ENCODE results near the gene TDRD7.
"Not testable (repeated sequence)": the region's sequence is repeated elsewhere in the genome, so short reads cannot be mapped to it uniquely, and the experiment has no call there.

Gene TDRD7

GRCh38 chr9:97427885-97428284, 16.0 kb downstream of the TDRD7 start:
- DNase-seq, result no peak

- no peak for DNase-seq
Measured at GRCh38 chr9:97430316-97431043, 18.6 kb downstream of the TDRD7 start.

- no peak for DNase-seq
Measured at GRCh38 chr9:97431044-97431441, 19.1 kb downstream of the TDRD7 start.

GRCh38 chr9:97431549-97432143, 19.8 kb downstream of the TDRD7 start:
- no peak for DNase-seq

- DNase-seq, result no peak
Measured at GRCh38 chr9:97437051-97437600, 25.2 kb downstream of the TDRD7 start.

- DNase-seq, result no peak
Measured at GRCh38 chr9:97438257-97438656, 26.4 kb downstream of the TDRD7 start.

GRCh38 chr9:97438666-97439065, 26.8 kb downstream of the TDRD7 start:
- no peak for DNase-seq

GRCh38 chr9:97440160-97440559, 28.3 kb downstream of the TDRD7 start:
- DNase-seq, result no peak

GRCh38 chr9:97441729-97442128, 29.8 kb downstream of the TDRD7 start:
- DNase-seq, result peak; percentile 1

GRCh38 chr9:97445119-97445701, 33.3 kb downstream of the TDRD7 start:
- DNase-seq, result no peak

GRCh38 chr9:97447001-97447400, 35.1 kb downstream of the TDRD7 start:
- no peak for DNase-seq

- not testable (repeated sequence) for DNase-seq
Measured at GRCh38 chr9:97453573-97453972, 41.7 kb downstream of the TDRD7 start.

GRCh38 chr9:97456841-97457240, 44.9 kb downstream of the TDRD7 start:
- DNase-seq, result not testable (repeated sequence)

- no peak for DNase-seq
Measured at GRCh38 chr9:97459326-97459725, 47.4 kb downstream of the TDRD7 start.

GRCh38 chr9:97462159-97462558, 50.3 kb downstream of the TDRD7 start:
- DNase-seq, result no peak

- no peak for DNase-seq
Measured at GRCh38 chr9:97462914-97463313, 51.0 kb downstream of the TDRD7 start.

- no peak for DNase-seq
Measured at GRCh38 chr9:97468658-97469448, 57.0 kb downstream of the TDRD7 start.

- no peak for DNase-seq
Measured at GRCh38 chr9:97470076-97470475, 58.2 kb downstream of the TDRD7 start.

GRCh38 chr9:97473717-97474116, 61.8 kb downstream of the TDRD7 start:
- DNase-seq, result no peak

GRCh38 chr9:97474372-97474925, 62.6 kb downstream of the TDRD7 start:
- no peak for DNase-seq

- no peak for DNase-seq
Measured at GRCh38 chr9:97475059-97475458, 63.2 kb downstream of the TDRD7 start.

GRCh38 chr9:97478301-97478981, 66.5 kb downstream of the TDRD7 start:
- no peak for DNase-seq

All from NCI-H524 treated with DMSO at 0.1 percent for 48 hours (cell line).